ENCODE measurements around the gene BCAS1.
"Not testable (repeated sequence)": the region's sequence is repeated elsewhere in the genome, so short reads cannot be mapped to it uniquely, and the experiment has no call there.

The BCAS1 gene

DNA sequence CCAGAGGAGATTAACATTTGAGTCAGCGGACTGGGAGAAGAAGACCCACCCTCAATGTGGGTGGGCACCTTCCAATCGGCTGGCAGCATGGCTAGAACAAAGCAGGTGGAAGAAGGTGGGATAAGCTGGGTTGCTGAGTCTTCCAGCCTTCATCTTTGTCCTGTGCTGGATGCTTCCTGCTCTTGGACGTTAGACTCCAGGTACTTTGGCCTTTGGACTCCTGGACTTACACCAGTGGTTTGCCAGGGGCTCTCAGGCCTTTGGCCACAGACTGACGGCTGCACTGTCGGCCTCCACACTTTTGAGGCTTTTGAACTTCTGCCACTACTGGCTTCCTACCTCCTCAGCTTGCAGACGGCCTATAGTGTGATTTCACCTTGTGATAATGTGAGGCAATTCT lies 50.8 kb downstream of the BCAS1 start:
- DNase-seq (ENCODE audit: low read depth): no peak

DNA sequence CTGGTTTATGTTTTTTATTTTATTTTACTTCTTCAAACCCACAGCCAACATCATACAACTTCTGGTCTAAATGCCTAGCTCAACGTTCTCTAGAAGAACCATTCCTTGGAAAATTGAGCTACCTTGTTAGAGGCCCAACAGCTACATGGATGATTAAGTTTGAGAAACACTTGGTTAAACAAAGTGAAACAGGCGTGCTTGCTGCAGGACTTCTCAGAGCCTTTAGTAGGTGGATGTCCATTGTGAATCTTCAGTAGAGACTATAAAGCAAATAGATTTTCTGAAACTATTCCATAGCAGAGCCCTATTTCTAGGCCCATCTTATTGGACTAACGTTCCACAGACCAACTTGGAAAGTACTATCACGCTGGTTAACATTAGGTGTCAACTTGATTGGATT lies 51.3 kb downstream of the BCAS1 start:
- no peak for DNase-seq (ENCODE audit: low read depth)

DNA sequence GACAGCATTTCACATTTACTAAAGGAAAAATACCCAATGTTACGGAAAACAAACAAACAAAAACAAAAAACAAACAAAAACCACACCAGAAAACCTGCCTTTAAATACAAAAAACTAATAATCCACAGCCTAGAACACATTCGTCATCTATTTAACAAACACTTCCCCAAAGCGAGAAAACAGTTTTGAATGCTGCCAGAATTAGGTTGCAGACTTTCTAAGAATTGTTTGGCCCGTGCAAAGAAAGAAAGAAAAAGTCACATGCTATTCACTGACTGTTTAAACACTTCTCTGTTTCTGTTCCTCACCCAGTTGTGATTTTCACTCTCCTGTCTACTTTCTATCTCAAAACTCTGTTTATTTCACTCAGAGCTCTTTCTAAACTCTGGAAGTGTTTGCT lies 52.5 kb downstream of the BCAS1 start:
- no peak for DNase-seq (ENCODE audit: low read depth)

DNA sequence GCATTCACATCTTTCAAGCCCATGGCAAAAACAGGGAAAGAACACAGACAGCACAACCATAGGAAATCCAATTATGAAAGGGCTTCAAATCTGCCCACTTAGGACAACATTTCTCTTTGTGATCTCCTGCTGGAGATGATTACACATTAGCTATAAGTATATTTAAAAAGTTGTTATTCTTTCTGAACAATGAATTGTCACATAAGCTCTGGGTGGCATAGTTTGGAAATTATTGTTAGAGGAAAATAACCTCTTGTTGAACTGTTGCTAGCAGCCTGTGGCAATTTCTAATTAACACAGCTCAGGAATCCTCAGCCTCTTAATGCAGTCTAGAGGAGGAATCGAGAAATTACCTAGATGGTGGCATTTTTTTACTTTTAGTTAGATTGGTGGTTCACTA lies 54.9 kb downstream of the BCAS1 start:
- DNase-seq (ENCODE audit: low read depth): no peak

DNA sequence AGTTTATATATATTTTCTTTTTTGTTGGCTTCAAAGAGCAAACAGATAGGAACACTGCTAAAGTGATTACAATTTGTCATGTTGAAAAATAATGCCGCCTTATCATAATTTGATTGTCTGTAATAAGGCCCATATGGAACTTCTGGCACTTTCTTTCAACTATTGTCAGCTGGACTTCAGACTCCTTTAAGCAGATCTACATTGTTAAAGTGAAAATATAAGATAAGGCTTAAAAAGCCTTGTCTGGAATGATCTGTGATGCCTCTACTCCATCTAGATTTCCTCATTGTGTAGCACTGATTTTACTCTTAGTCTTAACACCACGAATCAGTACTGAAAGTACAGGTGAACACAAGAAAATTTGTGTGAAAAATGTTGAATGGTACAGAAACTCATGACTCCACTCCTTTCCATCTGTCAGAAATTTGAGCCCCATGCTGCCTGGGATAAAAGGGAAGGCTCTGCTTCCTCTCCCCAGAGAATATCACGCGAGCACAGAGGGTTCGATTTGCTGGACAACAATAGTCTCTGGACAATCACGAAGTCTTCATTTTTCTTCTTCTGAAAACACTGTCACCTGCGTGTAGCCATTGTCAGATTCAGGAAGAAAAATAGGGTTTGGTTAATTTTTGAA lies 56.0 kb downstream of the BCAS1 start:
- no peak for DNase-seq (ENCODE audit: low read depth)

DNA sequence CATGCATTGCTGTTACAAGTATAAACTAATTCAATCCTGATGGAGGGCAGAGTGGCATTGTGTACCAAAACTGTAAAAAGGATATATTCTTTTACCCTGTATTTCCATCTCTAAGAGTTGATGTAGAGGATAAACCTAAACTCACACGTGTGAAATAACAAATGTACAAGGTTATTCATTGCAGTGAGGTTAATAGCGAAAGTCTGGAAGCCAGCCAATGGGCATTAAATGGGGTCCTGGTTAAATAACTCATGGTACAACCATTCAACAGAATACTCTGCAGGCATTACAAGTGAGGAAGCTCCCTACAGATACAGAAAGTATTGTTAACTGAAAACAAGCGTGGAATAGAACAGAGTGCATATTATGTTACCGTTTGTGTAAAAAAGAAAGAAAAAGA lies 56.9 kb downstream of the BCAS1 start:
- no peak for DNase-seq (ENCODE audit: low read depth)

DNA sequence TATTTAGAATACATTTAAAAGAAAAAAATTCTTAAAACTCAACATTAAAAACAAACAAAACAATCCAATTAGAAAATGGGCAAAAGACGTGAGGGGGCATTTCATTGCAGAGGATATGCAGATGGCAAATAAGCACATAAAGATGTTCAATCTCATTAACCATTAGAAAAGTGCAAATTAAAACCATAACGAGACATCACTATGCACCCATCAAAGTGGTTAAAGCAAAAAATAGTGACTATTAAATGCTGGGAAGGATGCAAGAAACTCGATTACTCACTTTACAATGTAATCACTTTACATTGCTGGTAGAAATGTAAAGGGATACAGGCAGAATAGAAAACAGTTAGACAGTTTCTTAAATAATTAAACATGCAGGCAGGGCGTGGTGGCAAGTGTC lies 59.0 kb downstream of the BCAS1 start:
- no peak for DNase-seq (ENCODE audit: low read depth)

DNA sequence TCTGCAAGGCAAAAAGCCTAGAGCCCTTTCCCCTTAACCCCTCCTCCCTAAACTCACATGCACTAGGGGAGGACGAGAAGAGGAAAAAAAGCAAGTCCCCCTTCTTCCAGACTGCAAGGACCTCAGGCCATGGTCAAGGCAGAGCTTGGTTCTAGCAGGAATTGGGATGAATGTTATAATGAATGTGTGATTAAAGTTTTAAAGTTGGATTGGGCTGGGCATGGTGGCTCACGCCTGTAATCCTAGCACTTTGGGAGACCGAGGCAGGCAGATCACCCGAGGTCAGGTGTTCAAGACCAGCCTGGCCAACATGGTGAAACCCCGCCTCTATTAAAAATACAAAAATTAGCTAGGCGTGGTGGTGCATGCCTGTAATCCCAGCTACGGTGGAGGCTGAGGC lies 64.2 kb downstream of the BCAS1 start:
- DNase-seq (ENCODE audit: low read depth): not testable (repeated sequence)

DNA sequence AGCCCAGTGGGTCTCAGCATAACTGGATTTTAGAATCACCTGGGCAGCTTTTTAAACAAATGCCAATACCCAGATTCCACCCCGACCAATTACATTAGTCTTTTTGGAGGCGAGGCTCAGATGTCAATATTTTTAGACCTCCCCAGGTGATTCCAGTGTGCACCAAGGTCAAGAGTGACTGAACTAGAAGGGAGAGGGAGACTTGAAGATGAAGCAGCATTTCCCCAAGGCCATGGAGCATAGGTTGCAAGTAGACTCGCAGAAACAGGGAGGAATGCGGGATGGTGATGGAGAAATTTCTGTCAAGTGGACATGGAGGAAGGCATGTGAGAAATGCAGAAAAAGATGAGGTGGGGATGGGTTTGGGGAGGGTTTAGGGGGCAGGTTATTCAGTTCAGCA lies 64.9 kb downstream of the BCAS1 start:
- no peak for DNase-seq (ENCODE audit: low read depth)

DNA sequence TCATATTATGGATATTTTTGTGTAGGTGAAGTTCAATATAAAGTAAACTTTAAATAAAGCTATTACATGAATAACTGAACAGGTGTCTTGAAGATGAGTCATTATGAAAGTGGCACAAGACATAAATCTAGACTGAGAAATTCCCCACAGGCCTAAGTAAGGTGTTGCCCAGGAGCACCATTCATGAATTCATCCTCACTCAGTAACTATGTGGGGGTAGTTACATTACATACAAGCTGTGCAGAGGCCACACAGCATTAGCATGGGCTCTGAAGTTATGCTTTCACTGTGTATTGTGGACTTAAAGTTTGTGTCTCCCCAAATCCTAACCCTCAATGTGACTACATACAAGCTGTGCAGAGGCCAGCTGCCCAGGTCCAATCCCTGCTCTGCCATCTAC lies 65.9 kb downstream of the BCAS1 start:
- no peak for DNase-seq (ENCODE audit: low read depth)

DNA sequence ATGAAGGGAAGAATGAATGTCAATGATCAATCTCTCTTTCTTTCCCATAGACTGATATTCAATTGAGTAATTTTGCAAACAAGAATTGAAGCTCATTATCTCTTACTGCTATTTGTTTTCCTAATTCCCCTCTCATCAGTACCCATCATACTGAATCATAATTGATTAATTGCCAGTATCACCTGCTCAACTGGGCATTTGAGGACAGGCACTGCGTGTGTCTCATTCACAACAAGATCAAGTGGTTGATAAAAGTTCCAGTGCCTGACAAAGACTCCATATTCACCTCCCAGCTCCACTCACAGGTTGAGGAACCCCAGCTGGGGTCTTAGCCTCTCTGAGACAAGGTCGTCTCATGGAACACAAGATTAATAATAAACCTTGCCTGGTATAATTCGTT lies 67.7 kb downstream of the BCAS1 start:
- DNase-seq (ENCODE audit: low read depth): no peak

DNA sequence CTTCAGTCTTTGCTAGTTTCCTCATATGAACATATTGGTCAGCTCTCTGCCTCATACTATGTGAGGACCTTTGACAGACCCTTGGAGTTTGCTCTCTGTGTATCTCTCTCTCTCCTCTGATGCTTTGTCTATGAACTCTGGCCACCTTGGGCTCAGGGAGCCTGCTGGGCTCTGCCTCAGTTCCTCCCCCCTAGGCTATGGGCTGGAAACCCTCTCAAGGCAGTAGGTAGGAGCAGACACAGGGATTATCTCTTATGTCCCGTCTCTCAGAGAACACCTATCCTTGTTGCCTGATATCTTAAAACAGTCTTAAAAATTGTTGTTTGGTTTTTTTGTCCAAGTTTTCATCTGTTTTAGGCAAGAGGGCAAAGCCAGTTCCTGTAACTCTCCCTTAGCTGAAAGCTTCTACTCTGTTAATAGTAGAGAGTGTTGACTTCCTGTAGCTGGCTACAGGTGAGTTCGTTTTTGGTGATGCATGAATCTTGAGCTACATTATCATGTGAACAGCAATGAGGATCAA lies 68.3 kb downstream of the BCAS1 start:
- no peak for DNase-seq (ENCODE audit: low read depth)

DNA sequence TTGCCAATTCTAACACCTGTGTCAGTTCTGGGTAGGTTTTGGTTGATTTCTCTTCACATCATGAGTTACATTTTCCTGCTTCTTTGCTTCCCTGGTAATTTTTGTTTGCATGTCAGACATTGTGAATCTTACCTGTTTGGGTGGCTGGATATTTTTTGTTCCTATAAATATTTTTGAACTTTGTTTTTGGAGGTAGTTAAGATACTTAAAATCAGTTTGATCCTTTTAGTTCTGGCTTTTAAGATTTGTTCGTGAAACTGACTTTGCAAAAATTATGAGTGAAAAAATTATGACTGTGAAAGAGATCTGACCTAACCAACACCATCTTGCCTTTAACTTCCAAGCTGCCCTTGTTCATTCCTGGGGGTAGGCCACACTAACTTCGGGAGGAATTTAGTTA lies 69.5 kb downstream of the BCAS1 start:
- DNase-seq (ENCODE audit: low read depth): no peak

DNA sequence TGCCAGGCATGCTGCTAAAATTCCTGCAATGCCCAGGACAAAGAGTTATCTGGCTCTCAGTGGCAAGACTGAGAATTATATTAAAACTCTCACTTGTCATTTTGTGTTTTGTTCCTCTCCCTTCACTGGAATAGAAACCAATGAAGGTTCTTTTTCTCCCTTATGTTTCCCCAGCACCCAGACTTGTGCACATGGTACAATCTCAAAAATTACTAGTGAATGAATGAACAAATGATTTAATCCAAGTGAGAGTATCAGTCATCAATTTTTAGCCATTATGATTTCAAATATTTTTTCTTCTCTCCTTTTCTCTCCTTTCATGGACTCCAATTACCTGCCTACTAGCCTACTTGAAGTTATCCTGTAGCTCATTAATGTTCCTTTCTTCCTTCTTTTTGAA lies 70.1 kb downstream of the BCAS1 start:
- no peak for DNase-seq (ENCODE audit: low read depth)

DNA sequence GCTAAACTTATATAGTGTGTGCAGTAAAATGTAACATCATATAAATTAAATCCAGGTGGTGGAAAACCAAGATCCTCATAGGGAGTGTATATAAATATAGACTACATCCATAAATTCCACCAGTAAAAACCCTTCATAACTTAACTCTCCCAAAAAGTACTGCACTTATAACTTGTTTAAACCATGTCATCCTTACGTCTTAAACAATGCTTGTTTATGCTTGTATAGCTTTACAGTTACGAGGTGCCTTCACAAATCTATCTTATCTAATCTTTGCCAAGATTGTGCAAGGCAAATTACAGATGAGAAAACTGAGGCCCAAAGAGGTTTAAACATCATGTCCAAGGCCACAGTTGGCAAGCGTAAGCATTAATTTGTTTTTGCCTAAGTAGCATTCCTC lies 71.3 kb downstream of the BCAS1 start:
- DNase-seq (ENCODE audit: low read depth): no peak

DNA sequence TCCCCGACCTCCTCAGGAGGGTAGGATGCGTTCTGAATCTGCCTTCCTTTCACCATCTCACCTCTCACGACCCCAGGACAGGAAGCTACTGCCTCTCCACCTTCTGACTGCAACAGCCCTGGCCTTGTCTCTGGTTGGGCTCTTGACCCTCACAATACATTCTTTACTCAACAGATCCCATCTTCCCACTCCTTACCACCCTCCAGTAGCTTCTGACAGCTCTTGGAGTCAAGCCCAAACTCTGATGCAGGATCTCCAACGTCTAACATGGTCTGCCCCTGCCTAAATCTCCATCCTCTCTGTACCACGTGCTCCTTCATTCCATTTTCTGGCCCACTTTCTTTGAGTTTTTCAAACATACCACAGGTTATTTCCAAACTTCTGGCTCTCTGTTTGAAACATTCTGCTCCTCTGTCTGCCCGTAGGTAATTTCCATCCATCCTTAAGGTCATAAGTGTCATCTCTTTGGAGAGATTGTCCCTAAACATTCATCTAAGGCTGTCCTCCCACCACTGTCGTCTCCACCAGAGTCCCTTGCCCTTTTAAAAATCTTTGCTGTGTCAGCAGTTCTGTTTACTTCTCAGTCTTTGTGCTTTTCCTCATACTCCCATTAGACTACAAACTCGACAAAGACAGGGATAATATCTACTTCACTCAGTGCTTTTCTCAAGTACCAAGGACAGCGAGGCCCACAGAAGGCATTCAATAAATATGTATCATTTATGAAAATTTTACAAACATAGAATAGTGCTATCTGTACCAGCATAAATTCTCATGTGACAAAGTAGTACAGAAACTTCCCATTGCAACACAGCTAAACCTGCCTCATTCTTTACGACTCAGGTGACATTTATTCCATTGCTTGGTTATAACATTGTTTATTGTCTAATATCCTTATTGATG lies 73.6 kb downstream of the BCAS1 start:
- no peak for DNase-seq (ENCODE audit: low read depth)

DNA sequence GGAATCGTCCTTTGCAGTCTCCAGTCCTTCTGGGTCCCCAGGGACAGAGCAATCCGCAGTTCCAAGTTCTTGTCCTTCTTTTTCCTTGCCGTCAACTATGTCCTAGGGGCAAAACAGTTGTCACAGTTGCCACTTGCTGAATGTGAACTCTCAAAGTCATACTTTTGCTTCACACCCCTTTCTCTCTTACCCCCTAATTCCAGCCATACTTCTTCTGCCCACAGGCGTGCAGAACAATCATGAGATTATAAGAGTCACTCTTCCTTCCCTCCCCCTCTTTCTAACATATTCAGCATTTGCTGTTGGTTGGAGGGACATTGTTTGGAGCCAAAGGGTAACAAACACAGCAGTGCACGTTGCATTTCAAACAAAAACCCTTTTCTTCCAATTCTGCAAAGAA lies 74.4 kb downstream of the BCAS1 start:
- DNase-seq (ENCODE audit: low read depth): no peak

DNA sequence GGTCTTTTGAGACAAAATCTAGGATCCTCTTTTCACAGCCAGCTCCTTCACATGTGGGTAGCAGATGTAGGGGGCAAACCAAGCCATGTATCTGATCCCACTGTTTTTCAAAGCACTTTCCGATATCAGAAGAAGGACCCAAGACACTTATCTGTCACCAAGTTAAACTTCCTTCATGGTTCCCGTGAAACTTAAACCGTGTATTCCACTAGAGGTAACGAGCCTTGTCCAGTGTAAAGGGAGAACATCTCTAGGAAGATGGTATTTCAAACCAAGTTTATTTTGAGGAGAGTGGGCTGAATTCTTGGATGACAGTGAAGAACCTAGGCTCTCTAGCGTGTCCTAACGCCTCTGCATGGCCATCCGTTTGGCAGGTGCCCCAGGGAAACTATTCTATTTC lies 76.3 kb downstream of the BCAS1 start:
- no peak for DNase-seq (ENCODE audit: low read depth)

DNA sequence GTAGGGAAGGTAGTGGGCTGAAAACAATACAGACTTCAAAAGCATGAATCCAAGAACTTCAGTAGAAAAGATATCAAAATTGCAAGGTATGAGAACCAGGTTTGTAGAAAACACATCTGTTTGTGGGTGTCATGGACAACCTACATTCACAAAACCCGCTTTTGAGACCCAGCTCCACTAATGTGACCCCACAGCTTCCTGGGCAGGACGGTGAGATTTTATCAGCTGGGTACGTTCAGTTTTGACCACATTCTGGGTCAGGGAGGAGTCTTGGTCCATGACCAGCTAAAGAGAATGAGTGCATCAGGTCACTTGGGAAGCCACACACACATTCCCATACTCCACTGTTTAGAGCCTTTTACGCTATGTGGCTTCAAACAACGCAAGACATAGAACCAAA lies 77.1 kb downstream of the BCAS1 start:
- no peak for DNase-seq (ENCODE audit: low read depth)

DNA sequence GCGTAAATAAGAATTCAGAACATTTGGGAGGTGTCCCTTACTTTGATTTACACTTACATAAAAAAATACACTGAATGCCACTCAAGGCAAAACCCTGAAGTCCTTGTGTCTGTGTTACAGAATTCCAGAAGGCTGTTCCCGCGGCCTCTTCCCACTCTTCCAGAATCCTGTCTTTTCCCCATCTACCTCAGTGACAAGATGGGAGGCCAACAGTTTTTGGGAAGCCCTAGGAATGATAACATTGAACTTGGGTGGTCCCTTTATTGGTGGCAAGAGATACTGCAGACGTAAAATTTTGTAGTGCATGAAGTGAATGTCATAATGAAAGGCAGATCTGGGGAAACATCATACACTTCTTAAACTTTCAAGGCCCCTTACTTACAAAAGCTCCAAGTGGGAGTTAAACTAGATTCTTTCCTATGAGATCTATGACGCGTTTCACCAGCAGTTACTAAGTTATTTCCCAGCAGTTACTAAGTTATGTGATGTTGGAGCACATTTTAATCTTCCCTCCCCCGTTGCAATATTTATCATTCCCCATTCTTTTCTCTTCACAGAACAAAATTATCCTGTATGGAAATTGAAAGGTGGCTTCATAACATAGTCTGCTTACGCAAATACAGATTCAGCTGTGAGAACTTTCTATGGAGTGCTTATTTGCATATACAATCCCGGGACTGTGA lies 79.5 kb downstream of the BCAS1 start:
- no peak for DNase-seq (ENCODE audit: low read depth)

DNA sequence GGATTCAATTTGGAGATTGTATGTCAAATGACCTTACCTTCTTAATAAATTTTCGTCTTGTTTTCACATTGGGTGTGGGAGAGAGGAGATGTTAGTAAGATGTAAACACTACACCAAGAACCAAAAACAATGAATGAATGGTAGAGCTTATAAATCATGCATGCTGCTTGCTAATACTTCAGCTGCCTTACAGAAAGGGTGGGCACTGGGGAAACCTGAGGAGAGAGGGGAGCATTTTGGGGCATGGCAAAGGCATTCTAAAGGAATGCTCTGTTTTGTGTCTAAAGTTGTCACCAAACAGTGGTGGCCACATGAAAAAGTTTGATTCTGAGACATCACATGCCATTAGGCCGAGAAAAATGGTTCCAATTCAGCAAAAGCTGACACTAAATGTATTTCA lies 80.4 kb downstream of the BCAS1 start:
- DNase-seq (ENCODE audit: low read depth): no peak

DNA sequence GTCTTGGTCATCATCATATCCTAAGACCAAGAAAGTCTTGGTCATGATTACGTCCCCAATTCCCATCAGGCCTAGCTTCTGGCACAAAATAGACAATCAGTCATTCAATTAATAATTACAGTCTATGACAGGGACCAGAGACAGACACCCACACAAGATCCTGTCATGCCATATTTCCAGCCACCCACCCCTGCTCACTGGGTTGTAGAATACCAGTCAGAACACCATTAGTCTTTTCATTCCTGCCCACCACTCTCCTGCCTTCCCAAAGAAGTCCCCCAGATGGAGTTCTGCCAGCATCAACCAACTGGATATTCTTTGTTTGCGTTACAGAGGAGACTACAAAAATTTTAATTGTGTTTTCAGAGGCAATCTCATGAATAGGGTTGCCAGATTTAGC lies 81.0 kb downstream of the BCAS1 start:
- DNase-seq (ENCODE audit: low read depth): no peak

DNA sequence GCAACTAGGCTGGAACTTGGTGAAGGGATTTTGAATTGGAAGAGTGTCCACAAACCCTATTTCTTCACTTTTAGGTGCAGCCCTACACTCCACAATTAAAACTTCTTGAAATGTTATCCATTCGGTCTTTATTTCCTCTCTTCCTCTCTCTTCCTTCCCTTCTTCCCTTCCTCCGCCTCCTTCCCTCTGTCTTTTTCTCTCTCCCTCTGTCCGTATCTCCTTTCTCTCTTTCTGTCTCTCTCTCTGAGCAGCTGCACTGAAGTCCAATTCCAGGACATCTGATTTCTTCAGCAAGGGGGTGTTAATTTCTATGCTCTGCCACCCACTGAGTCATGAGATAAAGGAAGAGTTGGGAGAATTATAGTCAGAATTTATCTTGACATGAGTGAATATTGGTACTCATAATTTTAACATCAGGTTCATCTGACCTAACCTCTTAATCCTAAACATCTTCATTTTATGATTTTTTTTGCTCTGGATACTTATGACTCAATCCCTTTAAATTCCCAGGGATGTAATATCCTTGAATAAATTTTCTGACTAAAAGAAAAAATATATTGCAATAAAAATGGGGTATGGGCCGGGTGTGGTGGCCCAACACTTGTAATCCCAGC lies 84.2 kb downstream of the BCAS1 start:
- no peak for DNase-seq (ENCODE audit: low read depth)

All from EH (cell line).